Measurements from ENCODE around the gene PRR5L. TPM values are rescaled to one million over a fixed set of nuclear protein-coding genes. Genes with fewer than 3 reads are reported as not detected.

Gene PRR5L
- total RNA-seq, 1 donor from 2014 or later, result 14.7 TPM

DNA sequence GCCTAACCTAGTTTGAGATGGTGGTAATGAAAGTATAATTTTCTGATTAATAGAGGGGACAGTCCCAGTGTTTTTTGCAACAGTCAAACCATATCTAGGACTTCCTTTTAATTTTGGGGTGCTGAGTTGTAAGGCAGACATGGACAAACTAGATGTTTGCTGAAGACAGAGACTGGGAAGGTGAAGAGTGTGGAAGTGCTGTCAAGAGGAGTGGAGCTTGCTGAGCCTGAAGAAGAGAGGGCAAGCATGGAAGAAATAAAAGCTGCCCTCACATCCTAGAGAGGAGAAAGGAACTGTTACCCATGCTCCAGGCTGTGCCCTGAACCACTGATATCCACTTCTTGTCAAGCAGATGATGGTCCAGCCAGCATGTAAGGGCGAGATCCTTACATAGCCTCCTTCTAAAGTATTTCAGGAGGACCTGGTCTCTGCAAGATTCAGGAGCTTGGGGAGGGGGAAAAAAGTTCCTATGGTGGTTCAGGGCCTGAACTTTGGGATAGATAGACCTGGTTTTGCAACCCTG, 51.4 kb downstream of the PRR5L start:
- TF ChIP-seq, protein P1, sequence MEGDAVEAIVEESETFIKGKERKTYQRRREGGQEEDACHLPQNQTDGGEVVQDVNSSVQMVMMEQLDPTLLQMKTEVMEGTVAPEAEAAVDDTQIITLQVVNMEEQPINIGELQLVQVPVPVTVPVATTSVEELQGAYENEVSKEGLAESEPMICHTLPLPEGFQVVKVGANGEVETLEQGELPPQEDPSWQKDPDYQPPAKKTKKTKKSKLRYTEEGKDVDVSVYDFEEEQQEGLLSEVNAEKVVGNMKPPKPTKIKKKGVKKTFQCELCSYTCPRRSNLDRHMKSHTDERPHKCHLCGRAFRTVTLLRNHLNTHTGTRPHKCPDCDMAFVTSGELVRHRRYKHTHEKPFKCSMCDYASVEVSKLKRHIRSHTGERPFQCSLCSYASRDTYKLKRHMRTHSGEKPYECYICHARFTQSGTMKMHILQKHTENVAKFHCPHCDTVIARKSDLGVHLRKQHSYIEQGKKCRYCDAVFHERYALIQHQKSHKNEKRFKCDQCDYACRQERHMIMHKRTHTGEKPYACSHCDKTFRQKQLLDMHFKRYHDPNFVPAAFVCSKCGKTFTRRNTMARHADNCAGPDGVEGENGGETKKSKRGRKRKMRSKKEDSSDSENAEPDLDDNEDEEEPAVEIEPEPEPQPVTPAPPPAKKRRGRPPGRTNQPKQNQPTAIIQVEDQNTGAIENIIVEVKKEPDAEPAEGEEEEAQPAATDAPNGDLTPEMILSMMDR (IDR thresholded peaks at IDR 0.05), result no peak
- TF ChIP-seq EZH2 (IDR thresholded peaks at IDR 0.05) (no peak), EZH2phosphoT487 (IDR thresholded peaks at IDR 0.05) (no peak)
- no peak for DNase-seq (ENCODE audit: low spot score)
- no peaks in the 10 kb centered on the region for H4K20me1 ChIP-seq (ENCODE audit: low read depth)
- H3K79me2 ChIP-seq (ENCODE audit: low read depth), result no peaks in the 10 kb centered on the region
- H3K4me2 ChIP-seq, result no peak overlapping the region
- Mint-ChIP-seq H3K4me3 (no peak overlapping the region), H3K4me1 (peaks cover 16% of the 10 kb centered on the region), H3K27me3 (ENCODE audit: insufficient read depth, low read depth) (peaks cover 8% of the 10 kb centered on the region), H3K36me3 (no peaks in the 10 kb centered on the region), H3K9me3 (no peaks in the 10 kb centered on the region), H3K27ac (no peak overlapping the region)
- H3K27me3 ChIP-seq, result no peaks in the 10 kb centered on the region
- H3K27ac ChIP-seq, result no peak overlapping the region
- H3K9me3 ChIP-seq (ENCODE audit: low read depth), result no peaks in the 10 kb centered on the region
- H3K9ac ChIP-seq, result no peak overlapping the region
- H3K4me3 ChIP-seq, result no peak overlapping the region
- peaks cover 9% of the 10 kb centered on the region for H3K4me1 ChIP-seq
- H3F3A ChIP-seq (ENCODE audit: low read depth), result peaks cover 18% of the 10 kb centered on the region
- no peaks in the 10 kb centered on the region for H3K36me3 ChIP-seq
- no peak overlapping the region for H2AFZ ChIP-seq (replicated peaks)

GRCh38 chr11:36349351-36350136, 53.5 kb downstream of the PRR5L start:
- peak; percentile 63 for DNase-seq (ENCODE audit: low spot score)
- peaks cover 18% of the 10 kb centered on the region for H3F3A ChIP-seq (ENCODE audit: low read depth)
- H3K9me3 ChIP-seq (ENCODE audit: low read depth), result no peaks in the 10 kb centered on the region
- peak overlapping the region; percentile 45 for H3K27ac ChIP-seq
- no peak overlapping the region for H3K4me3 ChIP-seq
- peaks cover 9% of the 10 kb centered on the region for H3K4me1 ChIP-seq
- peak overlapping the region; percentile 55 for H3K27ac Mint-ChIP-seq
- H4K20me1 ChIP-seq (ENCODE audit: low read depth), result no peaks in the 10 kb centered on the region
- peaks cover 9% of the 10 kb centered on the region for H3K4me1 Mint-ChIP-seq
- H3K36me3 Mint-ChIP-seq, result no peaks in the 10 kb centered on the region
- TF ChIP-seq, protein P1 (IDR thresholded peaks at IDR 0.05), result no peak
- TF ChIP-seq EZH2phosphoT487 (IDR thresholded peaks at IDR 0.05) (no peak), EZH2 (IDR thresholded peaks at IDR 0.05) (no peak)
- no peak overlapping the region for H3K9ac ChIP-seq
- H2AFZ ChIP-seq (replicated peaks), result peak overlapping the region; percentile 38
- H3K9me3 Mint-ChIP-seq, result no peaks in the 10 kb centered on the region
- peaks cover 4% of the 10 kb centered on the region for H3K27me3 Mint-ChIP-seq (ENCODE audit: insufficient read depth, low read depth)
- H3K4me2 ChIP-seq, result peak overlapping the region; percentile 19
- no peaks in the 10 kb centered on the region for H3K36me3 ChIP-seq
- no peaks in the 10 kb centered on the region for H3K27me3 ChIP-seq
- no peaks in the 10 kb centered on the region for H3K79me2 ChIP-seq (ENCODE audit: low read depth)
- no peak overlapping the region for H3K4me3 Mint-ChIP-seq

DNA sequence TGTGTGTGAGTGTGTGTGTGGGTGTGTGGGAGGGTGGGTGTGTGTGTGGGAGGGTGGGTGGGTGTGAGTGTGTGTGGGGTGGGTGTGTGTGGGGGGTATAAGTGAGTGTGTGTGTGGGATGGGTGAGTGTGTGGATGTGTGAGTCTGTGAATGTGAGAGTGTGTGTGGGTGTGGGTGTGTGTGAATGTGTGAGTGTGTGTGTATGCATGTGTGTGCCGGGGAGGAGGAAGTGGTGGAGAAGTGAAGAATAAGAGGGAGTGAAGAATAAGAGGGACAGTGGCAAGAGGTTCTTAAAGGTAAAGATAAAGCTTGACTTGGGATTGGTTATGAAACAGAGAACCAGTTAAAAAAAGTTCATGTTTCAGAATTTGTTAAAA, 54.0 kb downstream of the PRR5L start:
- H3K27ac ChIP-seq, result no peak overlapping the region
- Mint-ChIP-seq H3K4me1 (peaks cover 9% of the 10 kb centered on the region), H3K36me3 (no peaks in the 10 kb centered on the region), H3K4me3 (no peak overlapping the region), H3K27me3 (ENCODE audit: insufficient read depth, low read depth) (peaks cover 4% of the 10 kb centered on the region), H3K9me3 (no peaks in the 10 kb centered on the region), H3K27ac (no peak overlapping the region)
- H3K27me3 ChIP-seq, result no peaks in the 10 kb centered on the region
- no peak overlapping the region for H3K9ac ChIP-seq
- no peak for TF ChIP-seq EZH2 (IDR thresholded peaks at IDR 0.05)
- TF ChIP-seq, protein P1 (IDR thresholded peaks at IDR 0.05), result no peak
- TF ChIP-seq EZH2phosphoT487 (IDR thresholded peaks at IDR 0.05), result no peak
- peaks cover 18% of the 10 kb centered on the region for H3F3A ChIP-seq (ENCODE audit: low read depth)
- no peak overlapping the region for H3K4me3 ChIP-seq
- H3K4me2 ChIP-seq, result no peak overlapping the region
- no peak overlapping the region for H2AFZ ChIP-seq (replicated peaks)
- no peaks in the 10 kb centered on the region for H3K36me3 ChIP-seq
- peaks cover 9% of the 10 kb centered on the region for H3K4me1 ChIP-seq
- no peaks in the 10 kb centered on the region for H4K20me1 ChIP-seq (ENCODE audit: low read depth)
- no peak for DNase-seq (ENCODE audit: low spot score)
- no peaks in the 10 kb centered on the region for H3K9me3 ChIP-seq (ENCODE audit: low read depth)
- H3K79me2 ChIP-seq (ENCODE audit: low read depth), result no peaks in the 10 kb centered on the region

Data from neural progenitor cell (in vitro differentiated cells).